Gastroesophageal sphincter (tissue), 3 donors: ENCODE data around the gene GIMAP7.

Source experiments
- CTCF ChIP-seq, 4 experiments: fragments of 200-600 bp in 2 of 4; fragments of 450-650 bp in 2 of 4; sonication (generic) in 1 of 4; IDR thresholded peaks; one replicate each; pipeline ENCODE4 v1.5.1; 2017 to 2019; ENCODE audit warnings: antibody characterized with exemption in 4 of 4, mild to moderate bottlenecking in 2 of 4, moderate library complexity in 2 of 4
- EP300 ChIP-seq: sonication (generic); formaldehyde crosslinking; IDR thresholded peaks from one replicate; pipeline ENCODE4 v1.6.1; 2017; ENCODE audit warnings: antibody characterized with exemption, mild to moderate bottlenecking
- POLR2A ChIP-seq, 2 donors: fragments of 450-650 bp; IDR thresholded peaks; one replicate each; pipeline ENCODE4 v1.6.1; 2017; ENCODE audit warnings: antibody characterized with exemption in 2 of 2, mild to moderate bottlenecking in 2 of 2, moderate library complexity in 1 of 2

GRCh38 chr7:150487625-150488024 is 27.0 kb upstream of the GIMAP7 start:
- TF ChIP-seq POLR2A (IDR thresholded peaks at IDR 0.05) (no peak), CTCF (IDR thresholded peaks at IDR 0.05) (no peak), EP300 (no peak)
